ENCODE measurements around the gene PPP2R5C. TPM values are rescaled to one million over a fixed set of nuclear protein-coding genes. Genes with fewer than 3 reads are reported as not detected.

PPP2R5C gene
- total RNA-seq, 1 donor from 2014 or later = 71.5 TPM

DNA sequence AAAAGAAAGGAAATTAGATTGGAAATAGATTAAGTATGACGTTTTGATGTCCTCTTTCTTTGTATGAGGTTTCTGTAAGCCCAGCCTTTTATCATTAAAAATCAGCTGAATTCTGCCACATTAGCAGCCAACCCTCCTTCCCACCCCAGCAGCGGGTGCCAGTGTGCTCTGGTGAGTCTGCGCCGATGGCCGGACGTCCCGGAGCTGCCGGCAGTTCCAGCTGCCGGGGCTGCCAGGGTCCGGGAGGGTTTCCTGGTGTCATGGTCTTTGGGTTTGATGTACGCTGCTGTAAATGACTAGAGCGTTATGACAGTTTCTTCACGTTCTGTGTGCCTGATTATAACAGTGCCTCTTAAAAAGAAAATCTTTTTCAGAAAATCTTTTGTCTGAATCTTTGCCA lies 151.3 kb downstream of the PPP2R5C start:
- Mint-ChIP-seq H3K4me3 (ENCODE audit: unreplicated experiment) (no peak overlapping the region), H3K27me3 (ENCODE audit: unreplicated experiment) (peaks cover 6% of the 10 kb centered on the region), H3K4me1 (ENCODE audit: unreplicated experiment) (peaks cover 4% of the 10 kb centered on the region), H3K36me3 (ENCODE audit: low read depth, unreplicated experiment) (peaks cover 20% of the 10 kb centered on the region), H3K9me3 (ENCODE audit: unreplicated experiment) (no peaks in the 10 kb centered on the region), H3K27ac (ENCODE audit: unreplicated experiment) (no peak overlapping the region)
- DNase-seq (ENCODE audit: low spot score) = no peak
- TF ChIP-seq CTCF (IDR thresholded peaks at IDR 0.05; ENCODE audit: unreplicated experiment) = no peak

- DNase-seq (ENCODE audit: low spot score) = no peak
- H3K9me3 Mint-ChIP-seq (ENCODE audit: unreplicated experiment) = no peaks in the 10 kb centered on the region
- peaks cover 24% of the 10 kb centered on the region for H3K36me3 Mint-ChIP-seq (ENCODE audit: low read depth, unreplicated experiment)
- no peak for TF ChIP-seq CTCF (IDR thresholded peaks at IDR 0.05; ENCODE audit: unreplicated experiment)
- peaks cover 6% of the 10 kb centered on the region for H3K27me3 Mint-ChIP-seq (ENCODE audit: unreplicated experiment)
- peaks cover 9% of the 10 kb centered on the region for H3K4me1 Mint-ChIP-seq (ENCODE audit: unreplicated experiment)
- H3K4me3 Mint-ChIP-seq (ENCODE audit: unreplicated experiment) = no peak overlapping the region
- no peak overlapping the region for H3K27ac Mint-ChIP-seq (ENCODE audit: unreplicated experiment)
These were observed 152.6 kb downstream of the PPP2R5C start for GRCh38 chr14:101914083-101914482.

DNA sequence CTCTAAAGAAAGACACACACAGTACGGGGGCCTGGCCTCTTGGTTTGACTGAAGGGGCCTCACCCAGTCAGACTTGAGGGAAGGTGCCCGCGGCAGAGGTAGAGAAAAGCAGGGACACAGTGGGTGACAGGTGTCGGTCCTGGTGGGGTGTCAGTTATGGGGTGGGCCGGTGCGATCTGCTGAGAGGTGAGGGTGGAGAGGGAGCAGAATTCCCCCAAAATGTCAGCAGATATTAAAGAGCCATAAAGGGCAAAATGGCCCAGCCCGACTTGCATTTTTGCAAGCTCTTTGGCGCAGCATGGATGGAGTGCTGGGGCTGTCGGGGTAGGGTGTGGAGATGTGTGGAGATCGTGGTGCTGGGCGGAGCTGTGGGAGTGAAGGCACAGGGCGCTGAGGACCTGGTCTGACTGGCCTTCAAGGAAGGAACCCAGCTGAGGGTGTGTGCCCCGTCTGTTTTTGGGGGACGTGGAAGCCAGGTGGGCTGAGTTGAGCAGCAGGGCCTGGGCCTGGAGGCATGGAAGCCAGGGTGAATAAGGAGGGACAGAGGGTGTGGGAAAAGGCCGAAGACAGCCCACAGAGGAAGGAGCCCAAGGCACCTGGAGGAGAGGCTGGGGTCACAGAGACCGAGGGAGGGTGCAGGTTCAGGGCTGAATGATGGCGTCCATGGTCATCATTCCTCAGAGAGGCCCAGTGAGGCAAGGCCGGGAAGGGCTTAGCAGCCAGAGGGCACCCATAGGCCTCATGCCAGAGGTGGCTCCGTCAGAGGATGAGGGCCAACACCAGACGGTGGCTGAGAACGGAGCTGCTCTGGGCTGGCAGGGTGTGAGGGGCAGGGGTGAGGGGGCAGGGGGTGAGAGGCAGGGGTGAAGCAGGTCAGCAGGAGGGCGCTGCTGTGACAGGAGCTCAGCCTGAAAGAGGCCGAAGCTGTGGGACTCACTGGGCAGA lies 154.6 kb downstream of the PPP2R5C start:
- Mint-ChIP-seq H3K27me3 (ENCODE audit: unreplicated experiment) (peaks cover 6% of the 10 kb centered on the region), H3K27ac (ENCODE audit: unreplicated experiment) (peak overlapping the region; percentile 67), H3K4me3 (ENCODE audit: unreplicated experiment) (peak overlapping the region; percentile 33), H3K9me3 (ENCODE audit: unreplicated experiment) (no peaks in the 10 kb centered on the region), H3K4me1 (ENCODE audit: unreplicated experiment) (peaks cover 18% of the 10 kb centered on the region), H3K36me3 (ENCODE audit: low read depth, unreplicated experiment) (peaks cover 26% of the 10 kb centered on the region)
- DNase-seq (ENCODE audit: low spot score) = no peak
- no peak for TF ChIP-seq CTCF (IDR thresholded peaks at IDR 0.05; ENCODE audit: unreplicated experiment)

DNA sequence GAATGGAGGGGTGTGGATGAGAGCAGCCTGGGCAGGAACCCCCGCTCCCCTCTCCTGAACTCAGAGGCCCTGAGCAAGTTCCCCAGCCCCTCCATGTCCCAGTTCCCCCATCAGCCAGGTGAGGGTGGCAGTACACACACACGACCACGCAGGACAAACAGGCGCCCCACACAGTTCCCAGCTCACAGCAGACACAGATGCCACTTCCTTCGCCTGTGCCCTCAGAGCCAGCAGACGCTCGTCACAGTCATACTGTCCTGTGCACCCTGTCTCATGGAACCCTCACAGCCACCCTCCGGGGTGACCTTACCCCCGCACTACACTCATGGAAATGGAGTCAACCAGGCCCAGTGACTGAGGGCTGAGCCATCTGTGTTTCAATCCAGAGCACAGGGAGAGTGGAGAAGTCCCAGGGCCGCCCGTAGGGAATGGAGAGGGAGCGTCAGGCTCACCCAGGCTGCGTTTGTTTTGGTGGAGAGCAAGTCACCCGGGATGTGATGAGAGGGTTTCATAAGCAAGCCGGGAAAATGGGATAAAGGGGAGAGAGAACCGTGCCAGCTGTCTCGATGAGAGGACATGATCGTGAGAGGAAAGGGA lies 155.4 kb downstream of the PPP2R5C start:
- Mint-ChIP-seq H3K27ac (ENCODE audit: unreplicated experiment) (no peak overlapping the region), H3K9me3 (ENCODE audit: unreplicated experiment) (no peaks in the 10 kb centered on the region), H3K36me3 (ENCODE audit: low read depth, unreplicated experiment) (peaks cover 30% of the 10 kb centered on the region), H3K27me3 (ENCODE audit: unreplicated experiment) (peaks cover 7% of the 10 kb centered on the region), H3K4me3 (ENCODE audit: unreplicated experiment) (peak overlapping the region; percentile 56), H3K4me1 (ENCODE audit: unreplicated experiment) (peaks cover 18% of the 10 kb centered on the region)
- no peak for DNase-seq (ENCODE audit: low spot score)
- TF ChIP-seq CTCF (IDR thresholded peaks at IDR 0.05; ENCODE audit: unreplicated experiment) = no peak
